ENCODE measurements around the gene AQP1. TPM values are rescaled to one million over a fixed set of nuclear protein-coding genes. Genes with fewer than 3 reads are reported as not detected.

AQP1 gene
- total RNA-seq, 1 donor = 25.0 TPM

- H3K4me3 ChIP-seq (ENCODE audit: low read depth, low read length) = no peak overlapping the region
- TF ChIP-seq CTCF (IDR thresholded peaks at IDR 0.05; ENCODE audit: insufficient read depth, low read depth, low read length) = no peak
- DNase-seq (ENCODE audit: low read depth) = no peak
Measured at GRCh38 chr7:30899066-30899465, 12.6 kb upstream of the AQP1 start.

GRCh38 chr7:30899630-30900029 lies 12.0 kb upstream of the AQP1 start:
- no peak for DNase-seq (ENCODE audit: low read depth)
- no peak for TF ChIP-seq CTCF (IDR thresholded peaks at IDR 0.05; ENCODE audit: insufficient read depth, low read depth, low read length)

GRCh38 chr7:30900053-30900452 lies 11.6 kb upstream of the AQP1 start:
- no peak overlapping the region for H3K4me3 ChIP-seq (ENCODE audit: low read depth, low read length)
- no peak for TF ChIP-seq CTCF (IDR thresholded peaks at IDR 0.05; ENCODE audit: insufficient read depth, low read depth, low read length)
- DNase-seq (ENCODE audit: low read depth) = peak; percentile 35

More at GRCh38 chr7:30899630-30900029, 12.0 kb upstream of the AQP1 start:
- no peak overlapping the region for H3K4me3 ChIP-seq (ENCODE audit: low read depth, low read length)

GRCh38 chr7:30900803-30901362 lies 10.8 kb upstream of the AQP1 start:
- H3K4me3 ChIP-seq (ENCODE audit: low read depth, low read length) = no peak overlapping the region
- no peak for DNase-seq (ENCODE audit: low read depth)
- TF ChIP-seq CTCF (IDR thresholded peaks at IDR 0.05; ENCODE audit: insufficient read depth, low read depth, low read length) = no peak

DNA sequence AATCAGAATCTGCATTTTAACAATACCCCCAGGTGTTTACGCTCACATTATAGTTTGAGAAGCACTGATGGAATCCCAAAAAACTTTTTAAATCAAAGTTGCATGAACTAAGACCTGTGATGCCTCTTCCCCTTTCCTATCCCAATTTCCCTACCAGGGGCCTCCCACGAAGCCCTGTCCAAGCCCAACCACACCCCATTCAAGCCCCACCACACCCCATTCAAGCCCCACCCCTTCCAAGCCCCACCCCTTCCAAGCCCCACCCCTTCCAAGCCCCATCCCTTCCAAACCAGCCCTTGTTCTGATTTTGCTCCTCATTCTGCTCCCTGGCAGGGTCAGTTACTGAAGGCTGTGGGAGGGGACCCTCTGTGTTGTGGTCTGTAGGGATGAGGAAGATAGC lies 9.8 kb upstream of the AQP1 start:
- TF ChIP-seq CTCF (IDR thresholded peaks at IDR 0.05; ENCODE audit: insufficient read depth, low read depth, low read length) = no peak
- no peak for DNase-seq (ENCODE audit: low read depth)
- no peak overlapping the region for H3K4me3 ChIP-seq (ENCODE audit: low read depth, low read length)

DNA sequence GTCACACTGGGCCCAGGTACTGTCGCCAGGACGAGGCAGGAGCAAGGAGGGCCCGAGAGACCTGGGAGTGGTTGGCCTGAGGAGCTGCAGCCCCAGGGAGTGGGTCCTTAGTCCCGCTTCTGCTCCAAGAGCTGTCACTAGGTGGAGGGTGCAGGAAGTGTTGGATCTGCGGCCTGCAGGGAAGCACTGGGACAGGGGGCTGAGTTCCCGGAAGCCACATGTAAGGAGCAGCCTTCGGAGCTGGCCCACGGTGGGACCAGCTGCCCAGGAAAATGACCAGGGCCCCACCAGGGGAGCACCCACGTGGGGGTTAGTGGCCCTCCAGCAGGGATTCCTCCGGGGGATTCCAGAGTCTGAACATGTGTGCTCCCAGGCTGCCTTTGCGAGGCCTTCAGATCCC lies 9.2 kb upstream of the AQP1 start:
- no peak for TF ChIP-seq CTCF (IDR thresholded peaks at IDR 0.05; ENCODE audit: insufficient read depth, low read depth, low read length)
- H3K4me3 ChIP-seq (ENCODE audit: low read depth, low read length) = no peak overlapping the region
- no peak for DNase-seq (ENCODE audit: low read depth)

- DNase-seq (ENCODE audit: low read depth) = no peak
- no peak overlapping the region for H3K4me3 ChIP-seq (ENCODE audit: low read depth, low read length)
- TF ChIP-seq CTCF (IDR thresholded peaks at IDR 0.05; ENCODE audit: insufficient read depth, low read depth, low read length) = no peak
Measured at GRCh38 chr7:30903146-30903545, 8.5 kb upstream of the AQP1 start.

Measured in fibroblast of villous mesenchyme (primary cell).